Tibial nerve (tissue), 4 donors: ENCODE data around the gene CLASRP. TPM values are rescaled to one million over a fixed set of nuclear protein-coding genes. Genes with fewer than 3 reads are reported as not detected.

Source experiments
- DNase-seq, 2 donors: peaks; one replicate each; pipeline ENCODE4 v3.0.0-alpha.2; 2019; ENCODE audit warnings: low spot score in 2 of 2
- H3K27ac ChIP-seq, 4 donors: fragments of 200-600 bp; sonication (generic) in 3 of 4; one replicate each; pipeline ENCODE4 v1.5.1; 2017 to 2019; ENCODE audit warnings: mild to moderate bottlenecking in 1 of 4
- H3K27me3 ChIP-seq, 2 donors: fragments of 200-600 bp; sonication (generic) in 1 of 2; one replicate each; pipeline versions ENCODE4 v1.5.1 to v1.6.0; 2017 to 2019
- H3K36me3 ChIP-seq, 3 donors: fragments of 200-600 bp; sonication (generic); one replicate each; pipeline ENCODE4 v1.5.1; 2018 to 2019
- H3K4me1 ChIP-seq, 4 donors: fragments of 200-600 bp; sonication (generic) in 3 of 4; one replicate each; pipeline ENCODE4 v1.5.1; 2017 to 2019
- H3K4me3 ChIP-seq, 4 donors: fragments of 200-600 bp; sonication (generic) in 3 of 4; one replicate each; pipeline ENCODE4 v1.5.1; 2017 to 2019; ENCODE audit warnings: mild to moderate bottlenecking in 1 of 4, moderate library complexity in 1 of 4
- H3K9me3 ChIP-seq, 4 donors: fragments of 200-600 bp; sonication (generic) in 3 of 4; one replicate each; pipeline ENCODE4 v1.5.1; 2017 to 2019
- EP300 ChIP-seq, 2 donors: sonication (generic); formaldehyde crosslinking; IDR thresholded peaks; one replicate each; pipeline ENCODE4 v1.6.1; 2017; ENCODE audit warnings: antibody characterized with exemption in 2 of 2, mild to moderate bottlenecking in 1 of 2
- POLR2A ChIP-seq, 2 donors: fragments of 450-650 bp; IDR thresholded peaks; one replicate each; pipeline ENCODE4 v1.6.1; 2017; ENCODE audit warnings: antibody characterized with exemption in 2 of 2, mild to moderate bottlenecking in 2 of 2, moderate library complexity in 2 of 2
- WGBS, 2 donors: methylation state at CpG; one replicate each; pipeline ENCODE4 v1.1.5; 2018; 5-methylcytosine and 5-hydroxymethylcytosine counted together
- total RNA-seq, 4 donors: library from RNA; depleted of rRNA; stranded (reverse); fragments of >200 nt; gene quantifications; one replicate each; pipeline ENCODE4 v1.1.0, GENCODE V29; 2016
- TF ChIP-seq, protein P1 (sequence below), 5 experiments: fragments of 200-600 bp in 3 of 5; fragments of 450-650 bp in 2 of 5; sonication (generic) in 3 of 5; IDR thresholded peaks; one replicate each; pipeline ENCODE4 v1.5.1; 2016 to 2019; ENCODE audit warnings: antibody characterized with exemption in 5 of 5, mild to moderate bottlenecking in 3 of 5, moderate library complexity in 2 of 5

CLASRP gene, protein sequence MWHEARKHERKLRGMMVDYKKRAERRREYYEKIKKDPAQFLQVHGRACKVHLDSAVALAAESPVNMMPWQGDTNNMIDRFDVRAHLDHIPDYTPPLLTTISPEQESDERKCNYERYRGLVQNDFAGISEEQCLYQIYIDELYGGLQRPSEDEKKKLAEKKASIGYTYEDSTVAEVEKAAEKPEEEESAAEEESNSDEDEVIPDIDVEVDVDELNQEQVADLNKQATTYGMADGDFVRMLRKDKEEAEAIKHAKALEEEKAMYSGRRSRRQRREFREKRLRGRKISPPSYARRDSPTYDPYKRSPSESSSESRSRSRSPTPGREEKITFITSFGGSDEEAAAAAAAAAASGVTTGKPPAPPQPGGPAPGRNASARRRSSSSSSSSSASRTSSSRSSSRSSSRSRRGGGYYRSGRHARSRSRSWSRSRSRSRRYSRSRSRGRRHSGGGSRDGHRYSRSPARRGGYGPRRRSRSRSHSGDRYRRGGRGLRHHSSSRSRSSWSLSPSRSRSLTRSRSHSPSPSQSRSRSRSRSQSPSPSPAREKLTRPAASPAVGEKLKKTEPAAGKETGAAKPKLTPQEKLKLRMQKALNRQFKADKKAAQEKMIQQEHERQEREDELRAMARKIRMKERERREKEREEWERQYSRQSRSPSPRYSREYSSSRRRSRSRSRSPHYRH
- 100 to 1,000 TPM in 2 of 4 donors, 10 to 100 TPM in 2; 72.8 to 109 (median 95.5) TPM for total RNA-seq

DNA sequence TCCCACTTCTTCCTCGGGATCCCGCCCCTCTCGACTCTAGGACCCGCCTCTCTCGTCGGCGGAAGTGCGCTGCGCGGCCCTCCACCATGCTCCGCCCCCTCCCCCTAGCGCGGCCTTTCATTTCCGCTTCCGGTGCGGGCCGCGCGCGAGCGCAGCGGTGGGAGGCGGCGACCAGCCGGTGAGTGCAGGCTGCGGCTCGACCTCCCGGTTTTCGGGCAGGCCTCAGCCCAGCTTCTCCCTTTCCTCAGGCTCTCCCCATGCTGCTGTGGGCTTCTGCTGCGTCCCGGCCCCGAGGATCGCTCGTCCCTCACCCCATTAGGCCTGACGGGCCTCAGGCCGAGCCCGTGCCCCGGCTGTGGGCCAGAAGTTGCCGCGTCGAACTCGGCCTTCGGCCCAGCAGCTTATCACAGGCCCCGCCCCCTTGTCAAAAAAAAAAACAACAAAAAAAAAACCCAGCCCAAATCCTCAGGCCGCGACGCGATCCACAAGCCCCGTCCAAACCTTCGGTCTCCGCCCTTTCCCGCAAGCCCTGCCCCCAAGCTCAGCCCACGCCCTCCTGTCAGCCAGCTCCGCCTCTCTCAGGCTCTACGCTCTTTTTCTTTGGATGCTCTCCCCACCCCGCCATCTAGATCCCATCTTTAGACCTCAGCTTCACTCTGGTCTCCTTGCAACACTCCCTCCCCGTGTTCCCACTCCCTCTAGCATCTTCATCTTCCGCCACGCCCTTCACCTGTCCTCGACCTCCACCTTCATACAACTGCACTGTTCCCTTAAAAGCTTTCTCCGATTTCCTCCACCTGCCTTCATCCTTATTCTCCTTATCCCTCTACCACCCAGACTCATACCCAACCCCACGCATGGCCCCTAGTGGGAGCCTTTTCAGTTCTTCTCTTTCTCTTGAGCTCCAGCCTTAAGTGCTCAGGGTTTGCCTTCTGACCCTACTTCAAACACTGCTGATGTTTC is at the start of gene CLASRP:
TSS of gene CLASRP (plus strand) at position 115 of the 963 bp plus-strand sequence. CDS start 1,168 bp downstream, outside the sequence.
- 2 to 3% methylated on average over 59 to 62 of the region's 62 CpGs for WGBS, 2 donors
- H3K27ac ChIP-seq = peak within 1 kb of the TSS; percentile 80 to 98 (median 96)

DNA sequence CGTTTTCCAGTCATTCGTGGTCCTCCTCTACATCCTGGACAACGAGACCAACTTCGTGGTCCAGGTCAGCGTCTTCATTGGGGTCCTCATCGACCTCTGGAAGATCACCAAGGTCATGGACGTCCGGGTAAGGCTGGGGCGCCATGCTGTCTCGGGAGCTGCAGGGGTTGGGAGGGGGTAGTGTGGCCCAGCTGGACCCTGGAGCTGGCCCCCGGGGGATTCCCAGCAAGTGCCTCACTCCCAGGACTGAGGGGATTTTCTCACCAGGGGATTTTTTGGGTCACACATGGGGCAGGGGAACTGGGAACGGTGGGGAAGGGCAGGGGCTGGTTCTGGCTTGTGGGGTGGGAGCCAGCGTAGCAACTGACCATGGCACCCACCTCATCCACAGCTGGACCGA is 48.4 kb upstream of the CLASRP start:
- Histone ChIP-seq H3K27ac (no peak overlapping the region), H3K36me3 (peaks cover 0 to 92% (median 8%) of the 10 kb centered on the region in 3 donors), H3K4me1 (no peaks in the 10 kb centered on the region), H3K9me3 (no peaks in the 10 kb centered on the region), H3K27me3 (no peaks in the 10 kb centered on the region), H3K4me3 (no peak overlapping the region)
- DNase-seq = no peak
- WGBS, 2 donors = 80 to 87% methylated on average over 13 to 14 of the region's 14 CpGs
- TF ChIP-seq EP300 (IDR thresholded peaks at IDR 0.05) (no peak), POLR2A (IDR thresholded peaks at IDR 0.05) (no peak)
- TF ChIP-seq, protein P1, sequence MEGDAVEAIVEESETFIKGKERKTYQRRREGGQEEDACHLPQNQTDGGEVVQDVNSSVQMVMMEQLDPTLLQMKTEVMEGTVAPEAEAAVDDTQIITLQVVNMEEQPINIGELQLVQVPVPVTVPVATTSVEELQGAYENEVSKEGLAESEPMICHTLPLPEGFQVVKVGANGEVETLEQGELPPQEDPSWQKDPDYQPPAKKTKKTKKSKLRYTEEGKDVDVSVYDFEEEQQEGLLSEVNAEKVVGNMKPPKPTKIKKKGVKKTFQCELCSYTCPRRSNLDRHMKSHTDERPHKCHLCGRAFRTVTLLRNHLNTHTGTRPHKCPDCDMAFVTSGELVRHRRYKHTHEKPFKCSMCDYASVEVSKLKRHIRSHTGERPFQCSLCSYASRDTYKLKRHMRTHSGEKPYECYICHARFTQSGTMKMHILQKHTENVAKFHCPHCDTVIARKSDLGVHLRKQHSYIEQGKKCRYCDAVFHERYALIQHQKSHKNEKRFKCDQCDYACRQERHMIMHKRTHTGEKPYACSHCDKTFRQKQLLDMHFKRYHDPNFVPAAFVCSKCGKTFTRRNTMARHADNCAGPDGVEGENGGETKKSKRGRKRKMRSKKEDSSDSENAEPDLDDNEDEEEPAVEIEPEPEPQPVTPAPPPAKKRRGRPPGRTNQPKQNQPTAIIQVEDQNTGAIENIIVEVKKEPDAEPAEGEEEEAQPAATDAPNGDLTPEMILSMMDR (IDR thresholded peaks at IDR 0.05) = no peak

More for the DNA sequence above, at the start of gene CLASRP:
- TF ChIP-seq, protein P1 (IDR thresholded peaks at IDR 0.05) = peak in 1 of 5 experiments; percentile 40
- TF ChIP-seq POLR2A (IDR thresholded peaks at IDR 0.05) (peak; percentile 70 to 94), EP300 (IDR thresholded peaks at IDR 0.05) (peak; percentile 96 to 98)
- Histone ChIP-seq H3K4me1 (peaks cover 0 to 48% (median 26%) of the 10 kb centered on the region in 4 donors), H3K27me3 (no peaks in the 10 kb centered on the region), H3K9me3 (peaks cover 0 to 3% (median 0%) of the 10 kb centered on the region in 4 donors), H3K36me3 (peaks cover 0 to 68% (median 26%) of the 10 kb centered on the region in 3 donors), H3K4me3 (peak within 1 kb of the TSS; percentile 86 to 95 (median 93))
- DNase-seq = peak; percentile 83 to 84

DNA sequence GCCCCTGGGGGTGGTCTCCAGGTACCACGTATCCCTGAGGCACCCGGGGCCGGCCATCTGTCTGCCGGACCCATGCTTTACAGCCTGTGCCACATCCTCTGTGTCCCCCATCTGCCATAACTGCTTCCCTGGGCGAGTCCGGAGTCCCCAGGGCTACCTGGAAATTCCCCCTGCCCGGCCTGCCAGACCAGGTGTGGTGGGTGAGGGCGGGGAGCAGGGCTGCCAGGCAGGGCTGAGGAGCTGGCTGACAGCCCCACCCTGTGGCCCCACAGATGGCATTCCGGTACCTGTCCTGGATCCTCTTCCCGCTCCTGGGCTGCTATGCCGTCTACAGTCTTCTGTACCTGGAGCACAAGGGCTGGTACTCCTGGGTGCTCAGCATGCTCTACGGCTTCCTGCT is 47.9 kb upstream of the CLASRP start:
- Histone ChIP-seq H3K4me1 (no peaks in the 10 kb centered on the region), H3K36me3 (peaks cover 0 to 87% (median 8%) of the 10 kb centered on the region in 3 donors), H3K9me3 (no peaks in the 10 kb centered on the region), H3K4me3 (no peak overlapping the region), H3K27ac (no peak overlapping the region), H3K27me3 (no peaks in the 10 kb centered on the region)
- TF ChIP-seq, protein P1 (IDR thresholded peaks at IDR 0.05) = no peak
- TF ChIP-seq EP300 (IDR thresholded peaks at IDR 0.05) = no peak
- no peak for TF ChIP-seq POLR2A (IDR thresholded peaks at IDR 0.05)
- DNase-seq = no peak
- WGBS, 2 donors = 88 to 91% methylated on average over 5 to 12 of the region's 12 CpGs

DNA sequence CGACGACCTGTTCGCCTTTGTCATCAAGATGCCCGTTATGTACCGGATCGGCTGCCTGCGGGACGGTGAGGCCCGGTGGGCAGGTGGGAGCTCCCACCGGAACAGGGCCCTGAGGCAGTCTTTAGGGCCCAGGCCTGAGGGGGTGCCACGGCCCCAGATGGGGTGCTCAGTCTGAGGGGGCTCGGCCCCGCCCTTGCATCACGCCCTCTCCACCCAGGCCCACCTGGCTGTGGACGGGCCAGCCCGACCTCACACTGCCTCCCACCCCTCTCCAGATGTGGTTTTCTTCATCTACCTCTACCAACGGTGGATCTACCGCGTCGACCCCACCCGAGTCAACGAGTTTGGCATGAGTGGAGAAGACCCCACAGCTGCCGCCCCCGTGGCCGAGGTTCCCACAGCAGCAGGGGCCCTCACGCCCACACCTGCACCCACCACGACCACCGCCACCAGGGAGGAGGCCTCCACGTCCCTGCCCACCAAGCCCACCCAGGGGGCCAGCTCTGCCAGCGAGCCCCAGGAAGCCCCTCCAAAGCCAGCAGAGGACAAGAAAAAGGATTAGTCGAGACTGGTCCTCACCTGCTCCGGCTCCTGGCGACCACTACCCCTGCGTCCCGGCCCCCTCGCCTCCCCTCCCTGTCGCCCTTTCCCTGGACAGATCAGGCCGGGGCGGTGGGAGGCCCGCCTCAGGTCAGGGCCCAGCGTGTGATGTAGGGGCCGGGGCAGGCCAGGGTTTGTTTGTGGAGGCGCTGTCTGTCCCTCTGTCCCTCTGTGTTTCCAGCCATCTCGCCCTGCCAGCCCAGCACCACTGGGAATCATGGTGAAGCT is 46.3 kb upstream of the CLASRP start:
- Histone ChIP-seq H3K27me3 (no peaks in the 10 kb centered on the region), H3K36me3 (peaks cover 0 to 71% (median 2%) of the 10 kb centered on the region in 3 donors), H3K9me3 (no peaks in the 10 kb centered on the region), H3K4me3 (no peak overlapping the region), H3K27ac (no peak overlapping the region), H3K4me1 (no peaks in the 10 kb centered on the region)
- TF ChIP-seq EP300 (IDR thresholded peaks at IDR 0.05) (no peak), POLR2A (IDR thresholded peaks at IDR 0.05) (no peak)
- TF ChIP-seq, protein P1 (IDR thresholded peaks at IDR 0.05) = no peak
- 92 to 93% methylated on average over 36 to 41 of the region's 44 CpGs for WGBS, 2 donors
- DNase-seq = no peak
